ENCODE results near the gene CHN1.

DNA sequence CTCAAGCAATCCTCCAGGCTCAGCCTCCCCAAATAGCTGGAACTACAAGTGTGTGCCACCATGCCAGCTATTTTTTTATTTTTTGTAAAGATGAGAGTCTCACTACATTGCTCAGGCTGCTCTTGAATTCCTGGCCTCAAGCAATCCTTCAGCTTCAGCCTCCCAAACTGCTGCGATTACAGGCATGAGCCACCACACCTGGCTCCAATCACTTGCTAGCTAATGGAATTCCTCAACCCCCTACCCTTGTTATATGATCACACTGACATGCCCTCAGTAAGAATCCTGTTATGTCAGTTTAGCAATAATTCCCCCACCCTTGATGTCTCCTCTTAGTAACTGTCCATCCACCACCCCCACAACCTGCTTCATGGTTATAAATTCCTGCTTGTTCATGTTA lies 12.3 kb downstream of the CHN1 start:
- no peak for TF ChIP-seq POLR2AphosphoS5 (IDR thresholded peaks at IDR 0.05; ENCODE audit: low read depth, low read length)
- TF ChIP-seq POLR2A (IDR thresholded peaks at IDR 0.05; ENCODE audit: low read depth, low read length) = no peak
- TF ChIP-seq TAF1 (IDR thresholded peaks at IDR 0.05; ENCODE audit: low read depth, low read length) = no peak
- TF ChIP-seq PAX5 (IDR thresholded peaks at IDR 0.05; ENCODE audit: insufficient read depth, low read length, severe bottlenecking) = no peak
- TF ChIP-seq SPI1 (IDR thresholded peaks at IDR 0.05; ENCODE audit: low read depth, low read length) = no peak

All from GM12891 (cell line).